BLaER1 (cell line): ENCODE measurements around the gene TMEM141.
A peak's percentile ranks its signal among the peaks of the same experiment; 100 is the strongest.

ENCODE experiments used
- H3K27ac ChIP-seq: shearing (Covaris generic); formaldehyde crosslinking; 2 replicates; pipeline ENCODE4 v1.8.1; 2022
- H3K27me3 ChIP-seq: shearing (Covaris generic); formaldehyde crosslinking; 2 replicates; pipeline ENCODE4 v1.8.1; 2022
- H3K36me3 ChIP-seq: shearing (Covaris generic); formaldehyde crosslinking; 2 replicates; pipeline ENCODE4 v1.8.1; 2022
- H3K4me1 ChIP-seq: shearing (Covaris generic); formaldehyde crosslinking; 2 replicates; pipeline ENCODE4 v1.8.1; 2022
- H3K4me2 ChIP-seq: shearing (Covaris generic); formaldehyde crosslinking; 2 replicates; pipeline ENCODE4 v1.8.1; 2022
- H3K4me3 ChIP-seq: shearing (Covaris generic); formaldehyde crosslinking; 2 replicates; pipeline ENCODE4 v1.8.1; 2022
- H3K9ac ChIP-seq: shearing (Covaris generic); formaldehyde crosslinking; 2 replicates; pipeline ENCODE4 v1.8.1; 2022
- H3K9me3 ChIP-seq: shearing (Covaris generic); formaldehyde crosslinking; 2 replicates; pipeline ENCODE4 v1.8.1; 2022
- H4K20me1 ChIP-seq: shearing (Covaris generic); formaldehyde crosslinking; 2 replicates; pipeline ENCODE4 v1.8.1; 2022
- Cebpa-rat ChIP-seq: shearing (Covaris generic); IDR thresholded peaks from 2 replicates; pipeline ENCODE4 v1.8.1; 2022

The TMEM141 gene

DNA sequence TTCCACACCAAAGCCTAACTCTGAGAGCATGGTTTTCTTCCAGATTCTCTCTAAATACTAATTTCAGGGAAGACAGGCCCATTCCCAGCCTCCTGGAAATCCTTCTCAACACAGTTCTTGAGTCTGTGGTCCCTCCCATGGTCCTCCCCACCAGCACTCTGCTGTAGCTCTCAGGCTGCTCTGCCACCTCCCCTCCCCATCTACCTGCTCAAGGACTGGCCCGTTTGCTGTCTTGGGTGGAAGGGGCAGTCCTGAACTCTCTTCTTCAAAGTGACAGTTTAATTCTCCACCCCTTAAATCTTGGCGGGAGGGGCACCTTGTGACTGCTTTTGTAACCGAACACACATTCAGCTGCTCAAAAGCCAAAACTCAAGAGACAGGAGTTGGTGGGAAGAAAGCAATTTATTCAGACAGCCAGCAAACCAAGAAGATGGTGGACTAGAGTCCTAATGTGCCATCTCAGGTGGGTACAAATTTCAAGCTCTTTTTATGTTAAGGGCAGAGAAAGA, 19.2 kb upstream of the TMEM141 start:
- Histone ChIP-seq H4K20me1 (no peaks in the 10 kb centered on the region), H3K9ac (no peak overlapping the region), H3K4me1 (peaks cover 45% of the 10 kb centered on the region), H3K9me3 (peaks cover 10% of the 10 kb centered on the region; the same call in 1 of the 2 replicates), H3K4me2 (no peak overlapping the region), H3K27ac (no peak overlapping the region), H3K27me3 (no peaks in the 10 kb centered on the region), H3K36me3 (no peaks in the 10 kb centered on the region), H3K4me3 (no peak overlapping the region)
- no peak for TF ChIP-seq Cebpa-rat

GRCh38 chr9:136773386-136774044, 17.6 kb upstream of the TMEM141 start:
- no peaks in the 10 kb centered on the region for H3K36me3 ChIP-seq
- no peak overlapping the region for H3K9ac ChIP-seq
- H3K27me3 ChIP-seq = no peaks in the 10 kb centered on the region
- H3K27ac ChIP-seq = peak overlapping the region; percentile 12
- no peaks in the 10 kb centered on the region for H4K20me1 ChIP-seq
- H3K4me1 ChIP-seq = peaks cover 41% of the 10 kb centered on the region
- peaks cover 10% of the 10 kb centered on the region; the same call in 1 of the 2 replicates for H3K9me3 ChIP-seq
- no peak for TF ChIP-seq Cebpa-rat
- peak overlapping the region; percentile 32 for H3K4me2 ChIP-seq
- no peak overlapping the region for H3K4me3 ChIP-seq

DNA sequence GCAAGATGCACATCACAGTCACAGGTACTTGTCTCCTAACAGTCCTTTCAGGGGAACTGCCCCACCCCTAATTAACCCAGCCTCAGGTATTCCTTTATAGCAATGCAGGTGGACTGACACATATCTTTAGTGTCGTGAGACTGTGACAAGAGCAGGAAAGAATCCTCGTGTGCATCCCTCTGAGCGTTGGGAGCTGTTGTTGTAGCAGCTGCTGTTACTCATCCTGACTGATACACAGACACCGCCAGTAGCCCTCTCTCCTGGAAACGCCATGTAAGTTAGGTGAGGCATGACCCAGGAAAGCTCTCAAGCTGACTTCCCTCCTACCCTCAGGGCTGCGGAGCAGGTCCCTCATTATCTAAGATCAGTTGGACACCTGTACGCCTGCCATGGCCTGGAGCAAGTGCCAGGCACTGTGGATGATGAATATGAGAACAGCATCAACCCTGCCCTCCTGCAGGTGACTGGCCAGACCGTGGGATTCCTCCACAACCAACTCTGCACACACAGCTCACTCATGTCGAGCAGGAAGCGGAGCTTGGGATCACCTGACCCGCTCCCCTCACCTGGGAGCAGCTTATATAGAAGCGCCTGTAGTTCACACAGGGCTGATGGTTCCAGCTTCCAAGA, 16.6 kb upstream of the TMEM141 start:
- H3K36me3 ChIP-seq = no peaks in the 10 kb centered on the region
- H4K20me1 ChIP-seq = no peaks in the 10 kb centered on the region
- no peaks in the 10 kb centered on the region for H3K27me3 ChIP-seq
- H3K27ac ChIP-seq = peak overlapping the region; percentile 12; the same call in 1 of the 2 replicates
- H3K9ac ChIP-seq = no peak overlapping the region
- no peak for TF ChIP-seq Cebpa-rat
- H3K4me2 ChIP-seq = peak overlapping the region; percentile 32
- H3K4me1 ChIP-seq = peaks cover 38% of the 10 kb centered on the region
- no peak overlapping the region for H3K4me3 ChIP-seq
- peaks cover 10% of the 10 kb centered on the region; the same call in 1 of the 2 replicates for H3K9me3 ChIP-seq

DNA sequence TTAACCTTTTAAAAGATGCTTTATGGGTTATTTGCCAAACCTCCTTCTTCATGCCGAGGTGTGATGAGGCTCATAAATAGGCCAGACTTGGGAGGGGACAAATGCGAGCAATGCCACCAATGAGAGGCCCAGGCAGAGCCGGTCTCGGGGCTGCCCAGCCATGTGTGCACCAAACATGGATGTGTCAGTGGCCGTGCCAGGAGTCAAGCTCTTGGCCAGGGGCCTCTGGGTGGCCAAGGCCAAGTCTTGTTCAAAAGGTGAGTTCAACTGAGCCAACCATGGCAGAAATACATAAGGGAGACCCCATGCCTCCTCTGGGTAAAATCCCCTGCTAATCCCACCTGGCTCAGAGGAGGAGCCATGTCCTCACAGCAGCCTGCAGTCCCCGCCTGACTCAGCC, 16.0 kb upstream of the TMEM141 start:
- no peak overlapping the region for H3K27ac ChIP-seq
- H3K4me2 ChIP-seq = no peak overlapping the region
- TF ChIP-seq Cebpa-rat = no peak
- peaks cover 10% of the 10 kb centered on the region; the same call in 1 of the 2 replicates for H3K9me3 ChIP-seq
- no peaks in the 10 kb centered on the region for H4K20me1 ChIP-seq
- no peaks in the 10 kb centered on the region for H3K36me3 ChIP-seq
- no peak overlapping the region for H3K9ac ChIP-seq
- no peaks in the 10 kb centered on the region for H3K27me3 ChIP-seq
- H3K4me3 ChIP-seq = no peak overlapping the region
- peaks cover 33% of the 10 kb centered on the region for H3K4me1 ChIP-seq

GRCh38 chr9:136776947-136777346, 14.2 kb upstream of the TMEM141 start:
- Histone ChIP-seq H4K20me1 (no peaks in the 10 kb centered on the region), H3K4me3 (peak overlapping the region; percentile 16; the same call in 1 of the 2 replicates)

GRCh38 chr9:136777359-136777758, 13.8 kb upstream of the TMEM141 start:
- peak overlapping the region; percentile 79 for H3K4me2 ChIP-seq
- H4K20me1 ChIP-seq = no peaks in the 10 kb centered on the region
- H3K9me3 ChIP-seq = peaks cover 10% of the 10 kb centered on the region; the same call in 1 of the 2 replicates

More at GRCh38 chr9:136776947-136777346, 14.2 kb upstream of the TMEM141 start:
- Histone ChIP-seq H3K4me2 (peak overlapping the region; percentile 79), H3K4me1 (peaks cover 33% of the 10 kb centered on the region), H3K27me3 (no peaks in the 10 kb centered on the region), H3K27ac (peak overlapping the region; percentile 69), H3K9me3 (peaks cover 10% of the 10 kb centered on the region; the same call in 1 of the 2 replicates), H3K36me3 (no peaks in the 10 kb centered on the region), H3K9ac (peak overlapping the region; percentile 61; the same call in 1 of the 2 replicates)
- no peak for TF ChIP-seq Cebpa-rat

DNA sequence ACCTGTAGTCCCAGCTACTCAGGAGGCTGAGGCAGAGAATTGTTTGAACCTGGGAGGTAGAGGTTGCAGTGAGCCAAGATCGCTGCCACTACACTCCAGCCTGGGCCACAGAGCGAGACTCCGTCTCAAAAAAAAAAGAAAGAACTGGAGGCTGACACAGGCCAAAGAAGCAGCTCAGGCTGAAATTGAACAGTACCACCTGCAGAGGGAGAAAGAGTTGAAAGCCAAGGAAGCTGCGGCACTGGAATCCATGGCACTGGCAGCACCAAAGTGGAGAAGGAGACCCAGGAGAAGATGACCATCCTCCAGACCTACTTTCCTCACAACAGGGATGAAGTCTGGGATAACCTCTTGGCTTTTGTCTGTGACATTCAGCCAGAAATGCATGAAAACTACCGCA, 11.3 kb upstream of the TMEM141 start:
- no peak for TF ChIP-seq Cebpa-rat
- H3K27me3 ChIP-seq = no peaks in the 10 kb centered on the region
- no peak overlapping the region for H3K9ac ChIP-seq
- H4K20me1 ChIP-seq = no peaks in the 10 kb centered on the region
- H3K9me3 ChIP-seq = no peaks in the 10 kb centered on the region
- no peaks in the 10 kb centered on the region for H3K36me3 ChIP-seq
- H3K4me1 ChIP-seq = peaks cover 32% of the 10 kb centered on the region
- H3K27ac ChIP-seq = no peak overlapping the region
- no peak overlapping the region for H3K4me3 ChIP-seq
- H3K4me2 ChIP-seq = no peak overlapping the region

More at GRCh38 chr9:136777359-136777758, 13.8 kb upstream of the TMEM141 start:
- TF ChIP-seq Cebpa-rat = no peak
- peak overlapping the region; percentile 69 for H3K27ac ChIP-seq
- peak overlapping the region; percentile 61; the same call in 1 of the 2 replicates for H3K9ac ChIP-seq
- no peaks in the 10 kb centered on the region for H3K36me3 ChIP-seq
- H3K4me3 ChIP-seq = peak overlapping the region; percentile 16; the same call in 1 of the 2 replicates
- no peaks in the 10 kb centered on the region for H3K27me3 ChIP-seq
- H3K4me1 ChIP-seq = peaks cover 33% of the 10 kb centered on the region

GRCh38 chr9:136782452-136782851, 8.7 kb upstream of the TMEM141 start:
- Histone ChIP-seq H3K9ac (no peak overlapping the region), H3K4me3 (no peak overlapping the region), H4K20me1 (no peaks in the 10 kb centered on the region), H3K9me3 (no peaks in the 10 kb centered on the region), H3K4me1 (peaks cover 41% of the 10 kb centered on the region), H3K27me3 (0 out of 2 replicates have a peak, but pooled peaks cover 3% of the 10 kb centered on the region), H3K36me3 (no peaks in the 10 kb centered on the region), H3K4me2 (no peak overlapping the region), H3K27ac (no peak overlapping the region)
- TF ChIP-seq Cebpa-rat = peak; percentile 50; the same call in 1 of the 2 replicates

GRCh38 chr9:136784249-136784996, 6.7 kb upstream of the TMEM141 start:
- no peak overlapping the region for H3K4me3 ChIP-seq
- 0 out of 2 replicates have a peak, but pooled peaks cover 3% of the 10 kb centered on the region for H3K27me3 ChIP-seq
- peak overlapping the region; percentile 78 for H3K4me2 ChIP-seq
- H3K27ac ChIP-seq = 0 out of 2 replicates have a peak overlapping the region, but pooled peaks have one; percentile 18
- TF ChIP-seq Cebpa-rat = no peak
- H3K36me3 ChIP-seq = no peaks in the 10 kb centered on the region
- H3K9me3 ChIP-seq = no peaks in the 10 kb centered on the region
- H3K9ac ChIP-seq = no peak overlapping the region
- H3K4me1 ChIP-seq = peaks cover 55% of the 10 kb centered on the region
- H4K20me1 ChIP-seq = no peaks in the 10 kb centered on the region
